ENCODE results near the gene CD209.

DNA sequence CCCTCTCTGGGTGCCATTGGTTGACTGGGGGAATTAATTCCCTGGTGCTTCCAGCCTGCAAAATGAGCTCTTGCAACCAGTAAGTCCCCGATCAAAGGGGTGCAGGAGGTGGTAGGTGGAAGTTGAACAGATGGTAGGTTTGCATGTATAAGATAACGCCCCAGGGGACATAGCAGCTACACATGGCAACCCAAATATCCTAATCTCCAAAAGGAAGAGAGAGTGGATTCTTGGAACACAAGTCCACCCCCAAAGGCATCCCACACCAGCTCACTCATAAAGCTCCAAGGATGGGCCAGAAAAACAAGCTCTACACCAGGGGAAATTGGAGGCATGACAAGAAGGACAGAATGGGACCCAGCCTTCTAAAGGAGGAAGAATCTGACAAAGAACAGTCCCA lies 4.8 kb downstream of the CD209 start:
- TF ChIP-seq, protein P1, sequence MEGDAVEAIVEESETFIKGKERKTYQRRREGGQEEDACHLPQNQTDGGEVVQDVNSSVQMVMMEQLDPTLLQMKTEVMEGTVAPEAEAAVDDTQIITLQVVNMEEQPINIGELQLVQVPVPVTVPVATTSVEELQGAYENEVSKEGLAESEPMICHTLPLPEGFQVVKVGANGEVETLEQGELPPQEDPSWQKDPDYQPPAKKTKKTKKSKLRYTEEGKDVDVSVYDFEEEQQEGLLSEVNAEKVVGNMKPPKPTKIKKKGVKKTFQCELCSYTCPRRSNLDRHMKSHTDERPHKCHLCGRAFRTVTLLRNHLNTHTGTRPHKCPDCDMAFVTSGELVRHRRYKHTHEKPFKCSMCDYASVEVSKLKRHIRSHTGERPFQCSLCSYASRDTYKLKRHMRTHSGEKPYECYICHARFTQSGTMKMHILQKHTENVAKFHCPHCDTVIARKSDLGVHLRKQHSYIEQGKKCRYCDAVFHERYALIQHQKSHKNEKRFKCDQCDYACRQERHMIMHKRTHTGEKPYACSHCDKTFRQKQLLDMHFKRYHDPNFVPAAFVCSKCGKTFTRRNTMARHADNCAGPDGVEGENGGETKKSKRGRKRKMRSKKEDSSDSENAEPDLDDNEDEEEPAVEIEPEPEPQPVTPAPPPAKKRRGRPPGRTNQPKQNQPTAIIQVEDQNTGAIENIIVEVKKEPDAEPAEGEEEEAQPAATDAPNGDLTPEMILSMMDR (conservative IDR thresholded peaks at IDR 0.05 in 1 of 2, IDR thresholded peaks at IDR 0.05 in 1 of 2; ENCODE audit: low read depth in 1 of 2, low read length in 2 of 2), result no peak
- no peak for TF ChIP-seq EZH2 (IDR thresholded peaks at IDR 0.05; ENCODE audit: low read length, missing control alignments)

Data from fibroblast of lung (primary cell).